NCI-H2029 treated with DMSO at 0.1 percent for 48 hours (cell line): ENCODE measurements around the gene ZBTB16.

ENCODE experiments used
- DNase-seq: peaks from one replicate; lab custom pipeline; 2025; lab: John Stamatoyannopoulos, UW

Gene ZBTB16

DNA sequence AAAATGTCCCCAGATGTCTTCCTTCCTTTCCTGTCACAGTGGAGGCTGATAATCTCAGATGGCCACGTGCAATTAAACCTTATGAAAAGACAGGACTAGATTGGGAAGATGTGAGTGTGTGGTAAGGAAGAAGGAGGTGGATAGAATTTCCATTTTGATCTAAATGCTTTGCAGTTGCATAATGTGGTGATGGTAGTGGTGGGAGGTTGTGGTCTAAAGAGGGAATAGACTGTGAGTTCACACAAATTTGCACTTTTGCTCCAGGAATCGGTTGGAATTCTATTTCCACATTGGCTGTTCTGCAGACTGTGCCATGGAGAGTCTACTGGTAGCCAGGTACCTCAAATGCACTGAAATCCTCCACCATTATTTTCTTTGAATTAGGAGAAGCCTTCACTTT lies 93.3 kb downstream of the ZBTB16 start:
- no peak for DNase-seq

DNA sequence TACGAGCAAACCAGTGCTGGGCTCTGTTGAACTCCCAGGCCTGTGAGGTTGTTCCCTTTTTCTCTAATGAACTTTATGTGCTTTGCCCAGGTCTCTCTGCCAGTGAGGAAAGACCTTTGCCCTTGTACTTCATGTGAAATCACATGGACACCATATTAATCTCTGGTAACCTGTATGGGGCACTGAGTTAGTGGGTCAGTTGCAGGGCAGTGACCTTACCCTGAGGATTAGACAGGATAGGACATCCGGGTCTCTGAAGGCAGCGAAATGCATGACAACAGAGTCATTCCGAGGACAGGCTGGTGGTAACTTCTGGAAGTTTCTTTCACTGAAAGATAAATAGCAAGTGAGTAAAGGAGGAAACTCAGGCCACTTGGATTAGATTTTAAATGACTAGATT lies 93.7 kb downstream of the ZBTB16 start:
- DNase-seq: no peak

DNA sequence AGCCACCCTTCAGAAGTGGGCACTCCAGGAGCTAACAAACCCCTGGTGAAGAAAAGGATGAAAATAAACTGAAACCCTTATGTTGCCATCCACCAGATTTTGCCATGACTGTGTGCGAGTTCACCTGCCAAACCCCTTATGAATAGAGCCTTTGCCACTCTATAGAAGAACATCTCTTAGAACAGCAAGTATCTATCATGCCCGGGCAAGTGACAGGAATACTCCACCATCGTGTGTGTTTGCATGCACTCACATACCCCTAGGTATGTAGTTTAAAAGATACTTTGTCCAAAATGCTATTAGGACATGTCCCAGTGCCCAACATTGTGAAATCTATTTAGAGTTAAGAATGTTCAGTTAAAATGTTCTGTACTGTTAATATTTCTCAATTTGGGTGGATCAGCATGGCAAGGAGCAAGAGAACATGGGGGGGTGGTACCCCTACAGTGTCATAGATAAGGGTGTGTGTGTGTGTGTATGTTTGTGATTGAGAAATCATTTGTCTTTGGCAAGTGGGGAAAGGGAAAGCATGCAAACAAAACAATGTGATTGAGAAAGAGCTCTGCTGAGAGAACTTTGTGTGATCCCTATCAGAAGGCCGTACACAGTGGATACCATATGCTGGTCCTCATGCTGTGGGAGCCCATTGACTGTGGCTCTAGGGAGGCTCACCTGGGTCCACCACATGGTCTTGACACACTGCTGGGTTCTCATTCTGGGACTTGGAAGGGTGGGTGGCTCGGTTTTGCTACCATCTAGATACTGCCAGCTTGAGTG lies 94.9 kb downstream of the ZBTB16 start:
- DNase-seq: no peak

DNA sequence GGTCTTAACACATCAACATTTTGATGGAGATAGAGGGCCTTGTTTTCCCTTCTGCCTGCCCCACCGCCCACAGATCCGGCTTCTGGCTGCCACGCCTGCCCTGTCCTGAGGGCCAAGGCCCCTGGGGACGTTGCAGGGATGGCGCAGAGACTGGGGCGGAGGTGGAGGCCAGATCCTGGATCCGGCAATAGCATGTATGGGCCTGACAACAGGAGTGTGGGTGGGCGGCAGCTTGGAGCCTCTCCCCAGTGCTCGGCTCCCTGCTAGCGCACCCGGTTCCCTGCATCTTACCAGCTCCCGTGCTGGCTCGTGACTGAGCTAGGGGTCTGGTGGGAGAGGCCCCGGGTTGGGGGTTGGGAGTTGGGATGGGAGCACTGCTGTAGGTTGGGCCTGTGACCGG lies 95.6 kb downstream of the ZBTB16 start:
- no peak for DNase-seq

- no peak for DNase-seq
These were observed 96.6 kb downstream of the ZBTB16 start for GRCh38 chr11:114156131-114156581.

DNA sequence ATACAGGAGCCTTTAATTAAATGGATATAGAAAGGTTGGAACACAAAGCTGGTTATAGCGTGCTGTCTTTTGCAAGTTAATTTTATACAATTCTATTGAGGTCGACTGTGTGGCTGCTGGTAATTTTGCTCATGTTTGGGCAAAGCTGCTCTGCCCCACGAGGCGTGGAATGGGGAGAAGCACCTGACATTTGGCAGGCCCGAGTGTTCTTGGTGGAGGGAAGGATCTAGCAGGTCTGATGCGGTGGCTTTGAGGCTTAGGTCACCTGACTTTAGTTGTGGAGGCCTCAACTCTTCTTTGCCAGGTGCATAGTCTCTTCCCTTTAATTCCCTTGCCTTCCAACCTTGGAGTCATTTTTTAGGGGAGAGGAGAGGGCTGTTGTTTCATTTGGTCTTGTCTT lies 97.3 kb downstream of the ZBTB16 start:
- DNase-seq: no peak

DNA sequence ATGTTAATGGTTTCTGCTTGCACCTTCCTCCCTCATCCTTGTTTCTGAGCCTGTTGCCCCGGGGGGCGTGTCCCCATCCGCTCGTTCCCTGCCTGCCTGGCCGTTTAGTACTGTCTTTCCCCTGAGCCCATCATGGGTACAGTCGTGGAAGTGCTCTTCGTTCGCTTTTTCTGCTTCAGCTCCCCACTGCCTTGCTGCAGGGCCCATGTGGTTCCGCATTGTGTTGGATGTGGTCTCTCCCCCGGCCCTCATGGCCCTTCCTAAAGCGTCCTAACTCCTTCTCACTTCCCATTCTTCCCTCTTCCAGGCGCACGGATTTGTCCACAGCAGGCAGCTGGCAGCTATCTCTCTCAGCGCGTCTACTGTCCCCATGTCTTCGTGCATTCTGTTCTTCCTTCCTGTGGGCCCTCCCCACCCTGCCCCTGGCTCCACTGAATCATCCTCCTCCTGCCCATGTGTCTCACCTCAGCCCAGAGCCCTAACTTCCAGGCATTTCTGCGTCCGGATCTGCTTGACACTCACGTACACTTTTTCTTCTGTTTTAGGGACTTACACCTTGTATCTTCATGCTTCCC lies 98.1 kb downstream of the ZBTB16 start:
- no peak for DNase-seq

DNA sequence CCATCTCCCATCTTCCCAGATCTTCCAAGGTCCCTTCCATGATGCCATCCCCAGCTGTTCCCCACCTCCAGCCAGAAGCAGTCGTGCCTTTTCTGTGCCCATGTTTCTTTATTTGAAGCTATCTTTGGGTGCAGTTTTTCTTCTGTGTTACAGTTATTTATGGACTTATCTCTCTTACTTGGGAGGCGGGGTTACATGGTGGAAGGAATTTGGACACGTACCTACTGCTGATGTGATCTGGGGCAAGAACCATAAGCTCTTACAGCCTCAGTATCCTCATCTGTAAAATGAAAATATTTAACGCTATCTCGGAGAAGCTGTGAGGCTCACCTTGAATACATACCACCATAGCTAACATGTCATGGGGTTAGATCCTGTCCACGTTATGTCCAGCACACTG lies 98.9 kb downstream of the ZBTB16 start:
- DNase-seq: no peak

- DNase-seq: no peak
These were observed 99.4 kb downstream of the ZBTB16 start for GRCh38 chr11:114158886-114159285.

- DNase-seq: no peak
These were observed 99.8 kb downstream of the ZBTB16 start for GRCh38 chr11:114159320-114159719.

- peak; percentile 92 for DNase-seq
These were observed 100.5 kb downstream of the ZBTB16 start for GRCh38 chr11:114159802-114160632.

DNA sequence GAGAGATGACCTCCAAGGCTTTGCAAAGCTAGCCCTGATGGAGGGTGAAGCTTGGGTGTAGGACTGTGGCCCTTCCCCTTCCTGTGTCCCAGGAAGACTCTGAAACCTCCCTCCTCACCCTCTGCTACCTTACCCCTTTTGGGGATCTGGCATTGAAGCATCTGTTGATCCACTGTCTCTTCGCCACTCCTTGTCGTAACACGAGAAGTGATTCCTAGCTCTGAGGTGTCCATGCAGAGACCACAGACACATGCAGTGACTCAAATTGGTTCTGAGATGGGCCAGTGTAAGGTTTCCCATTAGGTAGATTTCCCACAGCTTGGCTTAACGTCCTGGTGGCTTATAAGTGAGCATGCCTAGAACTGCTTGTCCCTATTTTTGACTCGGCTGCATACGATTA lies 101.4 kb downstream of the ZBTB16 start:
- no peak for DNase-seq

DNA sequence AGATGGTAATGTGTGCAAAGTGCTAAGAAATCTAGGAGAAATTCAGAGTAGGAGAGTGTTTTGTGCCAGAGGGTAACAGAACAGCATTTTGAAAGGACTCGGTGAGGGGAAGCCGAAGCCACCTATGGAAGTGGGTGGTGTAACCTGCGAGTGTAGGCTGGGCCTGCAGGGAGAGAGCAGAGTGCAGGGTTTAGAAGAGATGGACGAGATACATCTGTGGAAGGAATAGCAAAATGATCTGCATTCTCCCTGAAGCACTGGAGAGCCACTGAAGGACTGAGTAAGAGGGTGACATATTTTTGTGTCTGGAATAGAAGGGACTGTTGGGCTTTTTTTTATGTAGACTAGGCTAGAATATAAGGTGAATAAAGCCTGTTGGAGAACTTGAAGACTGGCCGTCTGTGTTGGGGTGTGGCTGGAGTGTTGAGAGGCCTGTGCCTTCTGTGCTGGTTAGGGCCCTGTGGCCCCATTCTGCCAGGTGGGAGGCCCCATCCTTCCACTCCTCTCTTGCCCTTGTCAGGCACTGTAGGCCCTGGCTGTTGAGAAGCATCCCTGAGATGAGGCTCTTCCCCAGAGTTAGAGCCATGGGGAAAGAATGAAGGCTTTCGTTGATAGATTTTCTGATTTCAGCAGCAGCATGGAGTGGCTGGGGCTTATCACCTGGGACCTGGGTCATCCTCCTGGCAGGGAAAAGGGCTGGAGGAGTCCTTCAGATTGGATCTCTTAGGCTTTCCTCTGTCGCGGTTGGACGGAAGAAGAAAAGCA lies 102.2 kb downstream of the ZBTB16 start:
- DNase-seq: no peak

DNA sequence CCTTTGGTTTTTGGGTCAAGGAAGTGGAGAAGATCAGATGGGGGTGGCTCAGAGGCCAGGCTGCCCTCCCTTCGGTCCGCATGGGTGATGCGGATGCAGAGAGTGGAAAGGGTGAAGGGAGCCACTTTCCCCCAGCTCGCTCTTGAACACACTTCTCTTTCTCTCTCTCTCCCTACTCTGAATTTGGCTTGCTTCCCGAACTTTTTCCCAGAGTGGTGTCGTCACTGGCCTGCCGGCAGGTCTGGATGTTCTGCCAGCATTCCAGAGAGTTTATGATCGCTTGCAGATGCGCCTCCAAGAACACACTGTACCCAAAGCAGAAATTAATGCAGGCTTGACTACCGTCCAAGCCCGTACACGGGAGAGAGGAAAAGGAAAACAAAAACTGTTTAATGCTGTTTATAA lies 103.2 kb downstream of the ZBTB16 start:
- peak; percentile 93 for DNase-seq

DNA sequence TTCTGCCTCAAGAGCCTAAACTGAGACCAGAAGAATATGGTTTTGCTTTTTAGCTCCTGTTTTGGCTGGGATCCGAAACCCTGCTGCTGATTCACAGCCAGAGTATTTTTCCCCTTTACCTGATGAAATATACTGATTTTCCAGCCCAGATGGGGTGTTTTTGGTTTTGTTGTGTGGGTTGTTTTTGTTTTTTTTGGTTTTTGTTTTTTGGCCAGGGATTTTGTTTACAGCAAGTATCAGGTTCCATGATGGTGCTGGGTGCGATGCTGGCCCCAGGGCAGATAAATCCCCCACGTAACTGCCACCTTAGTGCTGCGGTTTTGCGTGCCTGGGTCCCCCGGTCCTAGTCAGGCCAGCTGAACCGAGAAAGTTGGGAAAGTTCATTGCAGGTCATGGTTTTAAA lies 103.7 kb downstream of the ZBTB16 start:
- no peak for DNase-seq

- no peak for DNase-seq
These were observed 104.4 kb downstream of the ZBTB16 start for GRCh38 chr11:114163830-114164401.

GRCh38 chr11:114164546-114164945 lies 105.0 kb downstream of the ZBTB16 start:
- no peak for DNase-seq

GRCh38 chr11:114165326-114166230 lies 106.1 kb downstream of the ZBTB16 start:
- DNase-seq: no peak

DNA sequence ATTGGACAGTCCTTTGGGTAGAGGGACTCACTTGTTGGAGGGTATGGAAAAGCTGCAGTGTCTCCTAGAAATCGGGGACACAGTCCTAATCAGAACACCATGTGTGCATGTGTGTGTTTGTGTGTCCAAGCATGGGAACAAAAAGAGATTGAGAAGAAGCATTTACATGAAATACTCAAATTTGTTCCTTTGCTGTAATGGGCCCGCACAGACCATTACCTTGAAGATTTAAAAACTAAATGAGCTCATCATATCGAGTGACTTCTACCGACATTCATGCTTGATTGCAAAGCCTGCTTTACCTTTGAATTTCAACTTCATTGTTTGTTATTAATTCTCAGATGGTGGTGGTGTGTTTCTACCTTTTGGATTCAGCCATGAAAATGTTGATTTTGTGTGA lies 106.9 kb downstream of the ZBTB16 start:
- no peak for DNase-seq

DNA sequence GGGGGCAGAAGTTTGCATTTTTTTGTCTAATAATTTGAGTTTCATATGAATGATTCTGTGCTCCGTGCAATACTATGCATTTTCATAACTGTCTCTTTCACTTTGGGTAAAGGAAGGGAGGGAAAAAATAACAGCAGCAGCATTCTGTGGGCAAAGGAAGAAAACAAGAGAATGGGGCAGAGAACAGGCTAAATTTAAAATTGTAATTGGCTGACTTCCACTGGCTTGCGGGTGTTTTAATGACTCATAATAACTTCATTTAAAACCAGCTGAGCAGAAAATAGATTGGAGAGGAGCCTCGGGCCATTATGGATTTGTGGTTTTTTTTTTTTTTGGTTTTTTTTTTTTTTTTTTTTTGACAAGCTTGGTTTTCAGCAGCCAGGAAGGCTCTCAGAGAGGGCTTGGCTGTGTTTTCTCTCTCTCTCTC lies 107.4 kb downstream of the ZBTB16 start:
- DNase-seq: peak; percentile 54

DNA sequence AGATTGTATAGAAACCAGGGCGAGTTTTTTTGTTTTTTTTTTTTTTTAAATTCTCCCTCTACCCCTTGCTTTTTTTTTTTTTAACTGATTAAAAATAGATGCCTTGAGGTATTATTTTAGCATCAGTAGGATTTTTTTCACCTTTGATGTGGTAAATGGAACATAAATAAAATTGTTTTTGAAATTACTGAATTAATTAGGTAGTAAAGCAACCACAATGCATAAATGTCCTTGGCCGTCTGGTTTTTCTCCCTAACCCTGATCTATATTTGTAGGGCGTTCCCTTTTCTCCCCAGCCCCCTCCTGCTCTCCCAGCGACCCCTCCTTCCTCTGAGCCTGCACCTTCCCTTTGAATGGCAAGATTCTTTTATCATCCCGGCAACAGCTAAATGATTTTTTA lies 107.8 kb downstream of the ZBTB16 start:
- no peak for DNase-seq
